NCI-H1436 (cell line): ENCODE data around the gene NIM1K.
"Not testable (repeated sequence)": the region's sequence is repeated elsewhere in the genome, so short reads cannot be mapped to it uniquely, and the experiment has no call there.

Experiments used
- DNase-seq: peaks from one replicate; lab custom pipeline; 2025; lab: John Stamatoyannopoulos, UW

NIM1K gene

DNA sequence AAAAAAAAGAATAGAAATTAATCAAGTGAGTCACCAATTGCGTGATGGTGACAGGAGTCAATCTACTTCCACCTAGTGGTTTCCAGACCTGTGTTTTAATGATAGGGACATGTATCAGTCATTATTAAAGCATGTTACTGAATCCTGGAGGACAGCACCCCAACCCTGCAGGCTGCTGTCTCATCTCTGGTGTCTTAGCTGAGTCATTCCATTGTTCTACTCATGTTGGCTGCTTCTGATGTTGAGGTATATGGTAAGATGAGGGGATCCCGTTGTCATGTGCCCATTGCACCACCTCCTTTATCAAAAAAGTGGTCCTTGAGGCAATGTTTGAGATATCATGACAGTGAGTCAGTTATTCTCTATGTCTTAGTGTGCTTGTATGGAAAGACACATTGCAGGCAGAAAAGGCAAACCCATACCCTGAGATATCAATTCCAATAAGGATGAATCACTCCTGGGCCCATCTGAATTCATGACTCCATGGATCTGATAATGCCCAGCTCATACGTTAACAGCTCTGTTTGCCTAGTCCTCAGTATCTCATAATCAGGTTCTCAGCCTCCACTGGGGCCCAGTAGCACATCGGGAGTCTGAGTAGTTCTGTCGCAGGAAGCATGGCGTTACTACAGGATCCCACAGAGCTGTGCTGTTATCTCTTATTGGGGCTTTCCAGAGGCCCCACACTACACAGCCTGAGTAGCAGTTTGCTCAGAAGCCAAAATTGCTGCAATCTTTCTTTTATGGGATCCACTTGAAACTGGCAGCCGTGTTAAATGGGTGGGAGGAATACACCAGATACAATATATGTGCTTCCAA, 90.0 kb downstream of the NIM1K start:
- DNase-seq = no peak

DNA sequence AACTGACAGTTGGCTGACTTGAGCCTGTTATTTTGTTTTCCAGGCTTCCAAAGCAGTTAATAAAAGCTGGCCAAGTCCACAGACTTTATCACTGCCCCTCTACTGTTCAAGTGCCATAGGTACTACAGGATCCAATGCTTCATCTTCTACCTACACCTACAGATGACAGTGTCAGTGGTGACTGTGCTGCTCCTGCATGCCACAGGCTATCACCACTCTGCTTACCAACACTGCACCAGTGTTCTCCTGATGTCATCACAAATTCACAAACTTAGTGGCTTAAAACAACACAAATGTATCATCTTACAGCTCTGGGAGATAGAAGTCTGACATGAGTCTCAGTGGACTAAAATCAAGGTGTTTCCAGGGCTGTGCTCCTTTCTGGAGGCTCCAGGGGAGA, 94.6 kb downstream of the NIM1K start:
- DNase-seq = no peak

GRCh38 chr5:43287493-43287892, 95.5 kb downstream of the NIM1K start:
- no peak for DNase-seq

GRCh38 chr5:43288269-43288831, 96.3 kb downstream of the NIM1K start:
- DNase-seq = no peak

- DNase-seq = no peak
Observed at GRCh38 chr5:43290726-43291125, 98.7 kb downstream of the NIM1K start.

DNA sequence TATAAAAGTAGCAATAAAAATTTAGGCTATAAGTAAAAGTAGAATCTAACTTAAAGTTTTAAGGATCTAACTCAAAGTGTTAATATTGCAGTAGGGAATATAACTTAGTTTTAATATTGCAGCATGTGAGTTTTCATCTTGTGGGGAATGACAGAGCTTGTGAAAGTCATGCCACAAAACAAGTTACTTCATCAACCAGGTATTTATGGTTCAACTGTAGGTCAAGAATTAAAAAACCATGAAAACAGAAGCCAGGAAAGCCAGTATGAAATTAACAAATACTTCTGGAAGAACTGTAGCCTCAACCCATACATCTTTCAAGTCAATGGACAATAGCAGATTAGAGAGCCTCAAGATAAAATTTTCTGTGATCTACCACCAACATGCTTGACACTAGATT, 102.2 kb downstream of the NIM1K start:
- DNase-seq = no peak

- no peak for DNase-seq
Observed at GRCh38 chr5:43295202-43295601, 103.2 kb downstream of the NIM1K start.

GRCh38 chr5:43296835-43297234, 104.8 kb downstream of the NIM1K start:
- no peak for DNase-seq

- DNase-seq = no peak
Observed at GRCh38 chr5:43298443-43298842, 106.4 kb downstream of the NIM1K start.

- no peak for DNase-seq
Observed at GRCh38 chr5:43300112-43300511, 108.1 kb downstream of the NIM1K start.

GRCh38 chr5:43301653-43302091, 109.6 kb downstream of the NIM1K start:
- DNase-seq = no peak

- DNase-seq = no peak
Observed at GRCh38 chr5:43302481-43302880, 110.5 kb downstream of the NIM1K start.

- DNase-seq = no peak
Observed at GRCh38 chr5:43303242-43303641, 111.2 kb downstream of the NIM1K start.

DNA sequence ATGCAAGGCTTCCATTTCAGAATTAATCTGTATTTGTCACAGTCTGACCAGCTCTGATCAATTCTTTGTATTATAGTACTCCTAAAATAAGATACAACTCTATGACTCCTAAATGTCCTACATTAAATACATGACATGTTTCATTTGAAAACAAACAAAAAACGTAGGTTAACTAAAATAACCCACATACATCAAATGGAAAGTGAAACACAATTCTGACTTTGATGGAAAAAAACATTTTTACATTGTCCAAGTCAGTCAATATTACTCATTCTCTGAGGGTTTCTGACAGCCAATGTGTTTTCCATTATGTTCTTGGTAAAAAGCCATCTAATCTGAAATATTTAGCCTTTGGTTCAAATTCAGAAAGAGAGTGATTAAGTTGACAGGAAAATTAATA, 112.5 kb downstream of the NIM1K start:
- DNase-seq = no peak

DNA sequence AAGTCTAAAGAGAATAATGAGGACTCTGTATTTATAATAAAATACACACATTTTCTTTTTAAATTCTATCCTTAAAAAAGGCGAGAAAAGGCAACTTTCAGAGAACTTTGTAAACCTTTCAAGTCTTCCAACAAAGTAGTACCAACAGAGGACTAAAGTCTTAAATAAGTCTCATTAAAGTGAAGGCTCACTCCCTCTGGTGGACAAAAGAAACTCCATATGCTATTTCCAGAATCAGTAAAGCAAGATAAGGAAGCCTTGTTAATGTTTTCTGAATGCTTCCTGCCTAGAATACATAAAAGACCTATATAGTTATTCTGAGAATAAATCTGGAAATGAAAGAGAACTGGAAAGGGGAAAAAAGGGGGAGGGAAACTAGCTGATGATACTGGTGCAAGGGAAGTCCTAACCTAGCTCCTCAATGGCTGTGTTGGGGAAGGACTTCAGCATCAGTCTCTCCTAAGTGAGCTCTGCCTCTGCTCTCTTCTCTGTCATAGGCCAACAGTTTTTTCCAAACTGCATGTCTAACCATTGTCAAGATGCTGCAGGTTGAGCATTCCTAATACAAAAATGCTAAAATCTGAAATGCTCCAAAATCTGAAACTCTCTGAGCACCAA, 114.0 kb downstream of the NIM1K start:
- peak; percentile 23 for DNase-seq

DNA sequence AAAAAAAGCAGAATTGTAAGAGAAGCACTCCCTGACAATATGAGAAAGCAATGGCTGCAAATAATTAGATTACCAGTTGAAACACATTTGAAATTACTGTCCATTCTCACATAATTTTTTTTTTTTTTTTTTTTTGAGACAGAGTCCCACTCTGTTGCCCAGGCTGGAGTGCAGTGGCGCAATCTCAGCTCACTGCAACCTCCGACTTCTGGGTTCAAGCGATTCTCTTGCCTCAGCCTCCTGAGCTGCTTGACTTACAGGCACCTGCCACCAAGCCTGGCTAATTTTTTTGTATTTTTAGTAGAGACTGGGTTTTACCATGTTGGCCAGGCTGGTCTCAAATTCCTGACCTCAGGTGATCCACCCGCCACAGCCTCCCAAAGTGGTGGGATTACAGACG, 114.9 kb downstream of the NIM1K start:
- not testable (repeated sequence) for DNase-seq

GRCh38 chr5:43309122-43309521, 117.1 kb downstream of the NIM1K start:
- no peak for DNase-seq

- no peak for DNase-seq
Observed at GRCh38 chr5:43309637-43310036, 117.6 kb downstream of the NIM1K start.

- no peak for DNase-seq
Observed at GRCh38 chr5:43312076-43312661, 120.1 kb downstream of the NIM1K start.

GRCh38 chr5:43312699-43313034, 120.6 kb downstream of the NIM1K start:
- no peak for DNase-seq

DNA sequence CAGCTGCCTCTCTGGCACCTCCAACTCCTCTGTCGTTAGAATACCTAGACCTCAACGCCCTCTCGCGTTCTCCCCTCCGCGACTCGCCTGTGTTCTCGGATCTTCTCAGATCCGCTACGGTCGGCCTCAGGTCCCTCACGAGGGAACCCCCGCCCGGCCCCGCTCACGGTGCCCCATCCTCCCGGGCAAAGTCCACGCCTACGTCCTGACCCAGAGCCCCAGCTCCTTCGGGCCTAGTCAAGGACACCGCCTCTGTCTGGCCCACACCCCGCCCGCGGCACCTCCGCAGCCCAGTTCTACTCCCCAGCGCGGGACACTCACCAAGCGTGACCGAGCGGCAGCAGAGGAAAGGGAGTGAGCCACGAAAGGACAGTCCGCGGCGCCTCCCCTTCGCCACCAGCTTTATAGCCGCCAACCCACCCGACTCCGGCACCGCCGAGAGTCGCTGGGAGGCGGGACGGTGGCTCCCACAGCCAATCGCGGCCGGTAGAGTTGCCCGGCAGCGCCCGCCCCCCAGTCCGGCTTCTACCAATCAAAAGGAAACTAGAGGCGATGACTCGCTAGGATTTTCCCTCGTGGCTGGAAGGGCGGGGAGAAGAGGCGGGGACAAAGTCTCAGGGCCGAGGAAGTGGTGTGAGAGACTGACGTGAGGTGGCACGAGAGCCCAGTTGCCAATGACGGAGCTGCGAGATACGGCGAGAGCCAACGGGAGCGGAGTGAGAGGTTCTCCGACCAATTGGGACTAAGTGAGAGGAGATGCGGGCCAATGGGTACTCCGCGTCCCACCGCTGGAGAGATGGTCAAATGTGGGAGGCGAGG, 121.2 kb downstream of the NIM1K start, which contains the start of gene HMGCS1:
HMGCS1 (minus strand) TSS at position 378 of the 819 bp plus-strand sequence. CDS start 14,447 bp downstream, outside the sequence.
- peak; percentile 99 for DNase-seq

GRCh38 chr5:43313854-43314457, 121.9 kb downstream of the NIM1K start:
- DNase-seq = no peak
